ENCODE data around the gene AGAP1. TPM values are rescaled to one million over a fixed set of nuclear protein-coding genes. Genes with fewer than 3 reads are reported as not detected.

Gene AGAP1
- total RNA-seq, 4 donors from 2014 or later = 13.7 to 18.5 (median 17.1) TPM

DNA sequence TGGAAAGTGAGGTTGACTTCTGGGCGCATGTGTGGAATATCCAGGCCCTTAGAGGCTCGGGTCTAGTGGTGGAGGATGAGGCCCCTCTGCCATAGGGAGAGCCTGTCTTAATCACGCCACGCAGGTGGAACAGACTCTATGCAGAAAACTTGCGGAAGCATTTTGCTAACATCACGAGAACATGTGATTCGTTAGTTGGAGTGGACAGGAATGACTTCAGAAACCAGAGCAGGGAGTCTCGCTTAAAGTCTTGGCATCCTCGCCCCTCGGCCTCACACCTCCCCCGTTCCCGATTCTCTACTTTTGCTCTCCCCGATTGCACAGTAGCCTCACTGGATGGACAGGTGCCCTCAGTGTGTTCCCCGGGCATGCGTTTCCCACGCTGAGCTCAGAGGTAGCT lies 340.9 kb downstream of the AGAP1 start:
- intact Hi-C loops (cut with DNase I; ENCODE audit: low total_unique reads) = no loop called here
- peak in 1 of 2 donors; percentile 80 for DNase-seq (ENCODE audit: low spot score in 2 of 2)
- WGBS, 2 donors = 95 to 96% methylated on average over 16 of the region's 16 CpGs
- no peak for TF ChIP-seq POLR2A (IDR thresholded peaks at IDR 0.05)
- TF ChIP-seq, protein P1, sequence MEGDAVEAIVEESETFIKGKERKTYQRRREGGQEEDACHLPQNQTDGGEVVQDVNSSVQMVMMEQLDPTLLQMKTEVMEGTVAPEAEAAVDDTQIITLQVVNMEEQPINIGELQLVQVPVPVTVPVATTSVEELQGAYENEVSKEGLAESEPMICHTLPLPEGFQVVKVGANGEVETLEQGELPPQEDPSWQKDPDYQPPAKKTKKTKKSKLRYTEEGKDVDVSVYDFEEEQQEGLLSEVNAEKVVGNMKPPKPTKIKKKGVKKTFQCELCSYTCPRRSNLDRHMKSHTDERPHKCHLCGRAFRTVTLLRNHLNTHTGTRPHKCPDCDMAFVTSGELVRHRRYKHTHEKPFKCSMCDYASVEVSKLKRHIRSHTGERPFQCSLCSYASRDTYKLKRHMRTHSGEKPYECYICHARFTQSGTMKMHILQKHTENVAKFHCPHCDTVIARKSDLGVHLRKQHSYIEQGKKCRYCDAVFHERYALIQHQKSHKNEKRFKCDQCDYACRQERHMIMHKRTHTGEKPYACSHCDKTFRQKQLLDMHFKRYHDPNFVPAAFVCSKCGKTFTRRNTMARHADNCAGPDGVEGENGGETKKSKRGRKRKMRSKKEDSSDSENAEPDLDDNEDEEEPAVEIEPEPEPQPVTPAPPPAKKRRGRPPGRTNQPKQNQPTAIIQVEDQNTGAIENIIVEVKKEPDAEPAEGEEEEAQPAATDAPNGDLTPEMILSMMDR (IDR thresholded peaks at IDR 0.05) = no peak
- no peak overlapping the region for H3K4me3 ChIP-seq (ENCODE audit: low read depth, poor library complexity, severe bottlenecking)

DNA sequence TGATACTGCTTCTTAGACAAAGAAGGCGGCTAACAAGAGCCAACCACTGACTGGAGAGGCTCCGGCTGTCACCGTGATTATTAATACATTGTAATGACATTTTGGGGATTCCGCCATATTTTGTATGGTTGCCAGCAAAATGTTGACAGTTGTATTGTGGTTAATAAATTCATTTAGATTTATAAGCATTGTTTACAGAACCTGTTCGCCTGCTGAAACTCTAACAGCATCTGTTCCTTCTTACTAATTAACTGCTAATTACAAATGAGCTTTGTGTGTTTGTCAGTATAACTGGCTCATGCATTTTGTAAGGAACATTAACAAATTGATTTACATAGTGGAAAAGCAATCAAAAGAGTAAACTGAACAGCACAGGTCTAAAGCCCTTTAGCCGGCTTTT lies 342.0 kb downstream of the AGAP1 start:
- TF ChIP-seq POLR2A (IDR thresholded peaks at IDR 0.05) = no peak
- TF ChIP-seq, protein P1 (IDR thresholded peaks at IDR 0.05) = no peak
- intact Hi-C loops (cut with DNase I; ENCODE audit: low total_unique reads) = no loop called here
- WGBS, 2 donors = 89 to 92% methylated on average over 6 of the region's 6 CpGs
- DNase-seq (ENCODE audit: low spot score in 2 of 2) = no peak
- H3K4me3 ChIP-seq (ENCODE audit: low read depth, poor library complexity, severe bottlenecking) = no peak overlapping the region

DNA sequence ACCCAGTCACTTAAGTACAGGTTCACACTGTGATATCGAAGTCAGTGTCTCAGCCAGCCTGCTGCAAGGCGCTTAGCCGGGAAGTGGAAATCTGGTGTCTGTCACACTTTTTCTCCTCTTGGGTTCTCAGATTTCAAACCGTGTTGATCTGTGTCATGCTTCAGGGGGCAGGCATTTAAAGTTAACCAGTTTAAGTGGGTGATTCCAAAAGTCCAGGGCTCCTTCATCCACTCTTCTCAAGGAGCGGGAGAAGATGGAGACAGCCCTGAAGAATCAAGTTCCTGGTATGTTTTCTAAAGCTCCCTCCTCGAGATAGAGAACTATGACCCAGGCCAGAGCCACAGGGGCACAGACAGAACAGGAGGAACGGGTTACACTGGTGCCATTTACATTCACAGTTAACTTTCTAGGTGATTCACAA lies 342.7 kb downstream of the AGAP1 start:
- 76 to 81% methylated on average over 7 of the region's 7 CpGs for WGBS, 2 donors
- TF ChIP-seq POLR2A (IDR thresholded peaks at IDR 0.05) = no peak
- TF ChIP-seq, protein P1 (IDR thresholded peaks at IDR 0.05) = no peak
- intact Hi-C loops (cut with DNase I; ENCODE audit: low total_unique reads) = no loop called here
- no peak overlapping the region for H3K4me3 ChIP-seq (ENCODE audit: low read depth, poor library complexity, severe bottlenecking)
- no peak for DNase-seq (ENCODE audit: low spot score in 2 of 2)

DNA sequence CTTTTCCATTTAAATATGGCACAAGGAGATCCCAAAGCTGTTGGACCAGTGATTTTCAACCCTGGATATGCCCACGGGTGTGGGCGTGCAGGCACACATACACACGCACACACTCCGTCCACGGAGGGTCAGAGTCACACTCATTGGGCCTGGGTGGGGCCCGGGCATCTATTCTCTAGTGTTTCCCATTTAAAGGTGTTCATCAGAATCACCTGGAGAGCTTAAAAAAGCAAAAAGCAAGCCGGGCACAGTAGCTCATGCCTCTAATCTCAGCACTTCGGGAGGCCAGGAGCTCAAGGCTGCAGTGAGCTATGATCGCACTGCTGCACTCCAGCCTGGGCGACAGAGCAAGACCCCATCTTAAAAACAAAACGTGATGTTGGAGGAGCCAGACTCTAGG lies 345.4 kb downstream of the AGAP1 start:
- DNase-seq (ENCODE audit: low spot score in 2 of 2) = peak in 1 of 2 donors; percentile 60

DNA sequence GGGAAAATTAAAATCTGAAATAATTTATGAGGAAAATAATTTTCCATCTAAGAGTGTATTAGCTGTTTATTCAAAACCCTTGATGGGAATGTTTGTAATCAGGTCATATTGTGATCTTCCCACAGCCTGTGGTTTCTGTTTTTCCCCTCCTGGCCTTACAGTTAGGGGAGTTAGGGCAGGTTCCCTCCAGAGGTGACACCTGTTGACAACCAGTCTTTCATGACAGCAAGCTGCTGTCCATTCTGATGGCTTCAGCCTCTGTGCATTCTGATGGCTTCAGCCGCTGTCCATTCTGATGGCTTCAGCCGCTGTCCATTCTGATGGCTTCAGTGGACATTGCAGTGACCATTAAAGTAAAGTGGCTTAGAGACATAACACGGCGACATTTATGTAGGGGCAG lies 346.1 kb downstream of the AGAP1 start:
- 97 to 98% methylated on average over 4 of the region's 4 CpGs for WGBS, 2 donors
- H3K4me3 ChIP-seq (ENCODE audit: low read depth, poor library complexity, severe bottlenecking) = no peak overlapping the region
- intact Hi-C loops (cut with DNase I; ENCODE audit: low total_unique reads) = no loop called here
- no peak for TF ChIP-seq POLR2A (IDR thresholded peaks at IDR 0.05)
- TF ChIP-seq, protein P1 (IDR thresholded peaks at IDR 0.05) = no peak
- DNase-seq (ENCODE audit: low spot score in 2 of 2) = peak in 1 of 2 donors; percentile 31

More for the DNA sequence above, 345.4 kb downstream of the AGAP1 start:
- H3K4me3 ChIP-seq (ENCODE audit: low read depth, poor library complexity, severe bottlenecking) = no peak overlapping the region
- 91 to 93% methylated on average over 11 of the region's 11 CpGs for WGBS, 2 donors
- no peak for TF ChIP-seq POLR2A (IDR thresholded peaks at IDR 0.05)
- TF ChIP-seq, protein P1 (IDR thresholded peaks at IDR 0.05) = no peak
- intact Hi-C loops (cut with DNase I; ENCODE audit: low total_unique reads) = no loop called here

DNA sequence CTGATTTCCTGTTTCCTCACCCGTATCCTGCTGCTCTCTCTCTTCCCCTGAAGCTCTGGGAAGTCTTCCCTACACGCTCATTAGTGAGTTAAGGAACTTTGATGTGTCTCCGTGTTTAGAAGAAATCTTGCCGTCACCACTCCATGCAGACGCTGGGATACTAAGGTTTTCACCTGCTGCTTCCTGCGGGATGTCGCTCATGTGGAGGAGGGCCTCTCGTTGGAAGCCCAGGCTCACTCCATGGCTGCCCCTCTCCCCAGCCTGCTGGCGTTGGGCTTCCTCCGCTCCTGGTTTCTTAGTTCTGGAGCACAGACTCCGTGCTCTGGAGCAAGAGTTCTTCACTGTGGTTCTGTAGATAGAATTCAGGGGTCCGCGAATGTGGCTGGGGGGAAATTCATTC lies 348.0 kb downstream of the AGAP1 start:
- TF ChIP-seq, protein P1 (IDR thresholded peaks at IDR 0.05) = no peak
- TF ChIP-seq POLR2A (IDR thresholded peaks at IDR 0.05) = no peak
- no peak overlapping the region for H3K4me3 ChIP-seq (ENCODE audit: low read depth, poor library complexity, severe bottlenecking)
- WGBS, 2 donors = 92 to 95% methylated on average over 13 of the region's 13 CpGs
- intact Hi-C loops (cut with DNase I; ENCODE audit: low total_unique reads) = no loop called here
- peak in 1 of 2 donors; percentile 54 for DNase-seq (ENCODE audit: low spot score in 2 of 2)
